Measurements from ENCODE around the gene RXFP3. TPM values are rescaled to one million over a fixed set of nuclear protein-coding genes. Genes with fewer than 3 reads are reported as not detected.
"Not testable (repeated sequence)": the region's sequence is repeated elsewhere in the genome, so short reads cannot be mapped to it uniquely, and the experiment has no call there.

RXFP3 gene
- total RNA-seq = not detected

GRCh38 chr5:33936381-33937016, at the start of gene RXFP3:
RXFP3 (plus strand) TSS chr5:33936386; CDS start chr5:33936741, 355 bp downstream.
- no peak for DNase-seq

GRCh38 chr5:33887268-33887667, 48.9 kb upstream of the RXFP3 start:
- DNase-seq = no peak

GRCh38 chr5:33888587-33888986, 47.6 kb upstream of the RXFP3 start:
- DNase-seq = no peak

- no peak for DNase-seq
Observed at GRCh38 chr5:33890131-33891032, 45.8 kb upstream of the RXFP3 start.

- no peak for DNase-seq
Observed at GRCh38 chr5:33891446-33891787, 44.8 kb upstream of the RXFP3 start.

- DNase-seq = no peak
Observed at GRCh38 chr5:33891788-33892619, 44.2 kb upstream of the RXFP3 start, which contains the start of gene ADAMTS12. ADAMTS12 (minus strand) TSS chr5:33891990; CDS start chr5:33891856, 134 bp downstream.

GRCh38 chr5:33892620-33893137, 43.5 kb upstream of the RXFP3 start:
- no peak for DNase-seq

- no peak for DNase-seq
Observed at GRCh38 chr5:33894566-33894965, 41.6 kb upstream of the RXFP3 start.

GRCh38 chr5:33901156-33901555, 35.0 kb upstream of the RXFP3 start:
- no peak for DNase-seq

- no peak for DNase-seq
Observed at GRCh38 chr5:33903118-33903517, 33.1 kb upstream of the RXFP3 start.

- no peak for DNase-seq
Observed at GRCh38 chr5:33905381-33905780, 30.8 kb upstream of the RXFP3 start.

GRCh38 chr5:33906248-33906647, 29.9 kb upstream of the RXFP3 start:
- not testable (repeated sequence) for DNase-seq

GRCh38 chr5:33914844-33915243, 21.3 kb upstream of the RXFP3 start:
- not testable (repeated sequence) for DNase-seq

- no peak for DNase-seq
Observed at GRCh38 chr5:33921002-33921401, 15.2 kb upstream of the RXFP3 start.

- DNase-seq = no peak
Observed at GRCh38 chr5:33925278-33925677, 10.9 kb upstream of the RXFP3 start.

GRCh38 chr5:33927685-33928084, 8.5 kb upstream of the RXFP3 start:
- DNase-seq = no peak

GRCh38 chr5:33928283-33928682, 7.9 kb upstream of the RXFP3 start:
- no peak for DNase-seq

- no peak for DNase-seq
Observed at GRCh38 chr5:33929925-33930690, 6.1 kb upstream of the RXFP3 start.

GRCh38 chr5:33931136-33931535, 5.0 kb upstream of the RXFP3 start:
- DNase-seq = no peak

GRCh38 chr5:33933723-33934169, 2.4 kb upstream of the RXFP3 start:
- no peak for DNase-seq

- DNase-seq = no peak
Observed at GRCh38 chr5:33934176-33934575, 2.0 kb upstream of the RXFP3 start.

- DNase-seq = no peak
Observed at GRCh38 chr5:33936004-33936380, 194 bp upstream of the RXFP3 start.
